NOMO-1 treated with DMSO at 0.1 percent for 48 hours (cell line): Measurements from ENCODE around the gene FLVCR1.

Source experiments
- DNase-seq: peaks from one replicate; lab custom pipeline; 2025; ENCODE audit not compliant: unreplicated experiment; lab: John Stamatoyannopoulos, UW

FLVCR1 gene

GRCh38 chr1:212945056-212945455 is 87.0 kb downstream of the FLVCR1 start:
- DNase-seq, result no peak

GRCh38 chr1:212945463-212946160 is 87.5 kb downstream of the FLVCR1 start:
- no peak for DNase-seq

- DNase-seq, result no peak
Measured at GRCh38 chr1:212946872-212947271, 88.8 kb downstream of the FLVCR1 start.
